ENCODE results near the gene ACBD7. TPM values are rescaled to one million over a fixed set of nuclear protein-coding genes. Genes with fewer than 3 reads are reported as not detected.

Gene ACBD7
- total RNA-seq, 1 donor from 2014 or later: 1.5 TPM

- Mint-ChIP-seq H3K36me3 (ENCODE audit: unreplicated experiment) (peaks cover 11% of the 10 kb centered on the region), H3K27ac (ENCODE audit: unreplicated experiment) (no peak overlapping the region), H3K27me3 (ENCODE audit: unreplicated experiment) (peaks cover 2% of the 10 kb centered on the region), H3K9me3 (ENCODE audit: unreplicated experiment) (peaks cover 3% of the 10 kb centered on the region), H3K4me1 (ENCODE audit: low read depth, unreplicated experiment) (no peaks in the 10 kb centered on the region), H3K4me3 (ENCODE audit: unreplicated experiment) (no peak overlapping the region)
- no peak for TF ChIP-seq CTCF (IDR thresholded peaks at IDR 0.05; ENCODE audit: partially characterized antibody, unreplicated experiment)
- no peak for DNase-seq
Observed at GRCh38 chr10:15060638-15061037, 27.9 kb downstream of the ACBD7 start.

- no peak for TF ChIP-seq CTCF (IDR thresholded peaks at IDR 0.05; ENCODE audit: partially characterized antibody, unreplicated experiment)
- no peak overlapping the region for H3K4me3 Mint-ChIP-seq (ENCODE audit: unreplicated experiment)
- no peak for DNase-seq
- no peak overlapping the region for H3K27ac Mint-ChIP-seq (ENCODE audit: unreplicated experiment)
- peaks cover 3% of the 10 kb centered on the region for H3K9me3 Mint-ChIP-seq (ENCODE audit: unreplicated experiment)
- H3K27me3 Mint-ChIP-seq (ENCODE audit: unreplicated experiment): peaks cover 2% of the 10 kb centered on the region
- H3K36me3 Mint-ChIP-seq (ENCODE audit: unreplicated experiment): peaks cover 6% of the 10 kb centered on the region
- H3K4me1 Mint-ChIP-seq (ENCODE audit: low read depth, unreplicated experiment): no peaks in the 10 kb centered on the region
Observed at GRCh38 chr10:15059914-15060313, 28.7 kb downstream of the ACBD7 start.

DNA sequence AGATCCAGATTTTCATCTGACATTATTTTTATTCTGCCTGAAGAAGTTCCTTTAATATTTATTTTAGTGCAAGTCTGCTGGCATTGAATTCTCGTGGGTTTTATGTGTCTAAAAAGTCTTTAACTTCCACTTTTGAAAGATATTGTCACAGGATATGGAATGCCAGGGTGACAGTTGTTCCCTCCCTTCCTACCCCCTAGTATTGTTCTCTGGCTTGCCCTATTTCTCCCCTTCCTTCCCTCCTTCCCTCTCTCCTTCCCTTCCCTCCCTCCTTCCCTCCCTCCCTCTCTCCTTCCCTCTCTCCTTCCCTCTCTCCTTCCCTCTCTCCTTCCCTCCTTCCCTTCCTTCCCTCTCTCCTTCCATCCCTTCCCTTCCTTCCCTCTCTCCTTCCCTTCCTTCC lies 29.9 kb downstream of the ACBD7 start:
- Mint-ChIP-seq H3K27ac (ENCODE audit: unreplicated experiment) (no peak overlapping the region), H3K4me3 (ENCODE audit: unreplicated experiment) (no peak overlapping the region), H3K9me3 (ENCODE audit: unreplicated experiment) (peaks cover 3% of the 10 kb centered on the region), H3K4me1 (ENCODE audit: low read depth, unreplicated experiment) (no peaks in the 10 kb centered on the region), H3K27me3 (ENCODE audit: unreplicated experiment) (peaks cover 2% of the 10 kb centered on the region), H3K36me3 (ENCODE audit: unreplicated experiment) (peaks cover 5% of the 10 kb centered on the region)
- DNase-seq: no peak
- TF ChIP-seq CTCF (IDR thresholded peaks at IDR 0.05; ENCODE audit: partially characterized antibody, unreplicated experiment): no peak

DNA sequence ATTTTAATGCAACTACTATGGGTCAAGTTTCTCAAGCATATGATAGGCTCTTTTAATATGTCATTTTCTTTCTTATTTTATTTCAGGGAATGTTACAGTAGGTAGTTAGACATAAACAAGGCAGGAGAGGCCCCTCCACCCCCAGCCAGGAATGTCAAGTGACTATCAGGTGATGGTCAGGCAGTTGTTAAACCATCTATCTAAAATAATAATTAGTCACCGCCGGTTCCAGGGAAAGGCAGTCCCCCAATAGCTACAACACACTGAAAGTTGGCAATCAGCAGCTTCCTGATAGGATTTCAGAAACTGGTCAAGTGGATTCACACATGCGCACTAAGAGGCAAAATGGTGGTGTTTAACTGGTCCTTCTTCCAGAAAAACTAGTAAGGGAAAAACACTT lies 35.5 kb downstream of the ACBD7 start:
- Mint-ChIP-seq H3K27me3 (ENCODE audit: unreplicated experiment) (peaks cover 2% of the 10 kb centered on the region), H3K36me3 (ENCODE audit: unreplicated experiment) (no peaks in the 10 kb centered on the region)

DNA sequence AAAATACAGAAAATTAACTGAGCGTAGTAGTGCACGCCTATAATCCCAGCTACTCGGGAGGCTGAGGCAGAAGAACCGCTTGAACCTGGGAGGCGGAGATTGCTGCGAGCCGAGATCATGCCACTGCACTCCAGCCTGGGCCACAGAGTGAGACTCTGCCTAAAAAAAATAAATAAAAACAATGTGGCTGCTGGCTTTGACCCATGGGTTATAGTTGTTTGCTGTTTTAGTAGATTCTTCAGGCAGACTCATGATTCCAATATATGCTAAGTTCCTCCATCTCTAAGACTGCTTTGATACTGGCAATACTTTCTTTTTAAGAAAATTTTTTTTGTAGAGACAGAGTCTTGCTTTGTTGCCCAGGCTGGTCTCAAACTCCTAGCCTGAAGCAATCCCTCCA lies 36.5 kb downstream of the ACBD7 start:
- DNase-seq: no peak
- no peak overlapping the region for H3K4me3 Mint-ChIP-seq (ENCODE audit: unreplicated experiment)
- TF ChIP-seq CTCF (IDR thresholded peaks at IDR 0.05; ENCODE audit: partially characterized antibody, unreplicated experiment): no peak
- no peaks in the 10 kb centered on the region for H3K4me1 Mint-ChIP-seq (ENCODE audit: low read depth, unreplicated experiment)
- no peak overlapping the region for H3K27ac Mint-ChIP-seq (ENCODE audit: unreplicated experiment)
- no peaks in the 10 kb centered on the region for H3K9me3 Mint-ChIP-seq (ENCODE audit: unreplicated experiment)
- H3K36me3 Mint-ChIP-seq (ENCODE audit: unreplicated experiment): no peaks in the 10 kb centered on the region
- H3K27me3 Mint-ChIP-seq (ENCODE audit: unreplicated experiment): peaks cover 2% of the 10 kb centered on the region

More for the DNA sequence above, 35.5 kb downstream of the ACBD7 start:
- no peak overlapping the region for H3K4me3 Mint-ChIP-seq (ENCODE audit: unreplicated experiment)
- TF ChIP-seq CTCF (IDR thresholded peaks at IDR 0.05; ENCODE audit: partially characterized antibody, unreplicated experiment): no peak
- H3K9me3 Mint-ChIP-seq (ENCODE audit: unreplicated experiment): no peaks in the 10 kb centered on the region
- H3K27ac Mint-ChIP-seq (ENCODE audit: unreplicated experiment): no peak overlapping the region
- no peak for DNase-seq
- H3K4me1 Mint-ChIP-seq (ENCODE audit: low read depth, unreplicated experiment): no peaks in the 10 kb centered on the region
